K562 (cell line): ENCODE measurements around the gene AP4E1. TPM values are rescaled to one million over a fixed set of nuclear protein-coding genes. Genes with fewer than 3 reads are reported as not detected.

Experiments
- ATAC-seq: fragments of 200-7000 bp; cut with Tn5 transposase; 3 replicates; pipeline ENCODE4 v1.9.1; 2020; ENCODE audit warnings: moderate library complexity
- BruUV-seq: library from RNA; stranded (reverse); fragments of 400-500 nt; replicated peaks from 2 replicates; lab custom pipeline; 2021; lab: Mats Ljungman, UMichigan
- CTCF ChIA-PET: fragments of 300-600 bp; formaldehyde crosslinking; extraction: SDS; loops from one replicate; lab custom pipeline; 2021; ENCODE audit warnings: low intra/inter-chr PET ratio; lab: Yijun Ruan, JAX
- POLR2A ChIA-PET: fragments of 300-600, 350-650 bp; sonication (Branson Sonifier 250); formaldehyde crosslinking; extraction: SDS; loops from one replicate; lab custom pipeline; 2021; ENCODE audit warnings: antibody characterized with exemption, inconsistent platforms; lab: Yijun Ruan, JAX
- DNase-seq, 4 experiments: peaks; one replicate each; pipeline versions ENCODE4 v3.0.0 to v3.0.0-alpha.2; 2011 to 2018; ENCODE audit warnings: low spot score in 3 of 4, mixed read lengths in 3 of 4; ENCODE audit errors: extremely low read depth in 1 of 4
- FAIRE-seq: peaks from 2 replicates; lab custom pipeline; 2011; peaks lifted over from hg19 to GRCh38; lab: Jason Lieb, UNC
- H2AFZ ChIP-seq: 2 replicates; pipeline ENCODE4 v1.6.0; 2011; ENCODE audit warnings: low read depth, low read length, control low read depth, inconsistent platforms
- H3K27ac ChIP-seq: fragments of 200-600 bp; 3 replicates; pipeline ENCODE4 v1.8.0; 2011; ENCODE audit warnings: low read depth, mild to moderate bottlenecking, control low read depth, inconsistent platforms, low read length, moderate library complexity, mixed read lengths; ENCODE audit errors: extremely low read depth
- H3K27me3 ChIP-seq, 2 experiments: fragments of 300-600 bp in 1 of 2; 2 replicates in 1 of 2; 3 replicates in 1 of 2; pipeline versions ENCODE4 v1.6.0 to v1.8.0; 2011; ENCODE audit warnings: inconsistent platforms in 2 of 2, low read length in 2 of 2, mild to moderate bottlenecking in 1 of 2, mixed read lengths in 1 of 2, moderate library complexity in 1 of 2; ENCODE audit not compliant: control insufficient read depth in 2 of 2, insufficient read depth in 2 of 2
- H3K36me3 ChIP-seq: fragments of 300-600 bp; 3 replicates; pipeline ENCODE4 v1.8.0; 2011; ENCODE audit warnings: mild to moderate bottlenecking, low read length, inconsistent platforms; ENCODE audit not compliant: control insufficient read depth, insufficient read depth
- H3K4me1 ChIP-seq, 2 experiments: fragments of 200-600 bp in 1 of 2; replicated peaks in 1 of 2; 2 replicates in 1 of 2; 3 replicates in 1 of 2; pipeline versions ENCODE4 v1.5.1 to v1.8.0; 2011; ENCODE audit warnings: inconsistent platforms in 2 of 2, low read length in 2 of 2, mild to moderate bottlenecking in 1 of 2, mixed read lengths in 1 of 2, moderate library complexity in 1 of 2; ENCODE audit not compliant: control insufficient read depth in 2 of 2, insufficient read depth in 2 of 2
- H3K4me2 ChIP-seq: 2 replicates; pipeline ENCODE4 v1.6.1; 2011; ENCODE audit warnings: low read length, control low read depth, inconsistent platforms, mixed read lengths; ENCODE audit not compliant: insufficient read depth
- H3K4me3 ChIP-seq: fragments of 200-600 bp; sonication (generic), shearing (Covaris generic); 2 replicates; pipeline ENCODE4 v1.5.1; 2016; ENCODE audit warnings: control low read depth, inconsistent platforms
- H3K79me2 ChIP-seq: fragments of 200-600 bp; 3 replicates; pipeline ENCODE4 v1.8.0; 2011; ENCODE audit warnings: low read length, inconsistent platforms; ENCODE audit not compliant: control insufficient read depth, insufficient read depth
- H3K9ac ChIP-seq, 2 experiments: 2 replicates each; pipeline versions ENCODE4 v1.6.0 to v1.6.1; 2011; ENCODE audit warnings: low read depth in 2 of 2, low read length in 2 of 2, control low read depth in 1 of 2, inconsistent platforms in 1 of 2, mild to moderate bottlenecking in 1 of 2, mixed read lengths in 1 of 2; ENCODE audit not compliant: insufficient read depth in 1 of 2
- H3K9me1 ChIP-seq: one replicate; pipeline ENCODE4 v1.6.0; 2011; ENCODE audit warnings: inconsistent platforms, mild to moderate bottlenecking, low read length, moderate library complexity; ENCODE audit not compliant: control insufficient read depth, insufficient read depth
- H3K9me3 ChIP-seq: replicated peaks from 2 replicates; pipeline ENCODE4 v1.5.1; 2011; ENCODE audit warnings: low read depth, low read length, inconsistent platforms; ENCODE audit not compliant: control insufficient read depth, insufficient read depth
- H4K20me1 ChIP-seq: replicated peaks from 2 replicates; pipeline ENCODE4 v1.6.1; 2011; ENCODE audit warnings: low read length, inconsistent platforms, mixed read lengths; ENCODE audit not compliant: control insufficient read depth, insufficient read depth
- ASH1L ChIP-seq: fragments of 450-650 bp; IDR thresholded peaks from 2 replicates; pipeline ENCODE4 v1.6.1; 2018; ENCODE audit warnings: borderline replicate concordance, mild to moderate bottlenecking, low read depth; ENCODE audit not compliant: partially characterized antibody
- CEBPZ ChIP-seq: fragments of 150-350 bp; IDR thresholded peaks from 2 replicates; pipeline ENCODE4 v1.6.1; 2014; ENCODE audit warnings: low read depth, mild to moderate bottlenecking, low read length, borderline replicate concordance
- HLTF ChIP-seq: fragments of 450-650 bp; IDR thresholded peaks from 2 replicates; pipeline ENCODE4 v1.6.1; 2016
- HSF4 ChIP-seq: fragments of 250-450 bp; sonication (Bioruptor Pico); IDR thresholded peaks from 2 replicates; pipeline ENCODE4 v2.1.2; 2022; ENCODE audit warnings: mild to moderate bottlenecking, moderate library complexity, borderline replicate concordance
- KDM2B ChIP-seq: fragments of 250-450 bp; sonication (Bioruptor Pico); IDR thresholded peaks from 2 replicates; pipeline ENCODE4 v1.8.0; 2021; ENCODE audit warnings: mild to moderate bottlenecking, moderate library complexity
- LCOR ChIP-seq: sonication (generic); formaldehyde crosslinking; IDR thresholded peaks from 2 replicates; pipeline ENCODE4 v1.8.0; 2022; ENCODE audit warnings: mild to moderate bottlenecking, missing genetic modification reagents
- STAT5A ChIP-seq: IDR thresholded peaks from 2 replicates; pipeline ENCODE4 v1.6.1; 2012; ENCODE audit warnings: low read length, inconsistent platforms, borderline replicate concordance
- TFAM ChIP-seq: fragments of 250-450 bp; sonication (Bioruptor Pico); conservative IDR thresholded peaks from 2 replicates; pipeline ENCODE4 v1.5.0; 2021; ENCODE audit warnings: mild to moderate bottlenecking, moderate library complexity
- TRIM28 ChIP-seq: fragments of 450-650 bp; IDR thresholded peaks from 2 replicates; pipeline ENCODE4 v1.6.1; 2017
- U2AF2 ChIP-seq: fragments of 200-400 bp; formaldehyde crosslinking; optimal IDR thresholded peaks from 2 replicates; pipeline ENCODE3; 2017; ENCODE audit warnings: low read depth, mild to moderate bottlenecking, low read length
- in situ Hi-C: fragments of 300-500 bp; cut with MboI; formaldehyde crosslinking; loops from 4 replicates; pipeline ENCODE4 v1.15.0; 2018; ENCODE audit warnings: inconsistent platforms, mixed read lengths
- intact Hi-C: fragments of 100-400 bp; cut with micrococcal nuclease; formaldehyde crosslinking; loops from 2 replicates; pipeline ENCODE4 v1.14.2; 2022
- polyA plus RNA-seq, 8 experiments: library from polyadenylated mRNA; depleted of rRNA in 4 of 8; stranded (reverse) in 5 of 8; unstranded in 3 of 8; fragments of >200 nt; fragmentation: Nextera tagmentation in 2 of 8; fragmentation: Illumina TruSeq in 1 of 8; extraction: Ambion mirVana in 2 of 8; extraction: Trizol in 1 of 8; gene quantifications; 2 replicates each; pipeline versions ENCODE4 v1.2.1 to v1.2.3, GENCODE V29; 2011 to 2014; ENCODE audit warnings: inconsistent platforms in 1 of 8, missing spikeins in 1 of 8
- total RNA-seq, 7 experiments: library from RNA; depleted of rRNA in 6 of 7; stranded (reverse); fragments of >200 nt in 6 of 7; fragmentation: Illumina TruSeq in 2 of 7; extraction: Trizol in 2 of 7; gene quantifications; 2 replicates each; pipeline versions ENCODE4 v1.2.1 to v1.2.3, GENCODE V29; 2011 to 2021; ENCODE audit warnings: low replicate concordance in 1 of 7
- TF ChIP-seq, protein P1 (sequence below): fragments of 450-650 bp; IDR thresholded peaks from 2 replicates; pipeline ENCODE4 v1.6.1; 2016; ENCODE audit warnings: mild to moderate bottlenecking

Gene AP4E1
- total and polyA plus RNA-seq, 9 of the 15 experiments (the other 6 are each of a cell fraction or from before 2014, with no cell fraction given), result 1.3 to 11.5 (median 4.4) TPM

DNA sequence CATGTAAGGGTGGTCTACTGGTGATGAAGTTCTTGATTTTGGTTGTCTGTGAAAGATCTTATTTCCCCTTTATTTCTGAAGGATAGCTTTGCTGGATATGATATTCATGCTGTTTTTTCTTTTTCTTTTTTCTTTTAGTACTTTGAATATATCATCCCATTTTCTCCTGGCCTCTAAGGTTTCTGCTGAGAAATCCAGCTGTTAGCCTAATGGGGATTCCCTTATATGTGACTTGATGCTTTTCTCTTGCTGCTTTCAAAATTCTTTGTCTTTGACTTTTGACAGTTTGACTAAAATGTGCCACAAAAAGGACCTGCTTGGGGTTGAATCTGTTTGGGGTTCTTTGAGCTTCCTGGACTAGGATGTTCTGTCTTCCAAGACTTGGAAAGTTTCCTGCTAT is 62.6 kb downstream of the AP4E1 start (continued):
- TF ChIP-seq CEBPZ, result no peak
- TF ChIP-seq KDM2B (CRISPR knock-in tag), result no peak
- no peak for TF ChIP-seq LCOR (CRISPR knock-in tag)
- TF ChIP-seq TFAM (CRISPR knock-in tag), result no peak
- no peak for TF ChIP-seq HSF4 (CRISPR knock-in tag)
- no peak for TF ChIP-seq ASH1L

GRCh38 chr15:50971542-50971941 is 63.1 kb downstream of the AP4E1 start:
- H4K20me1 ChIP-seq, result no peaks in the 10 kb centered on the region
- FAIRE-seq, result no peak
- in situ Hi-C loops, result no loop called here
- intact Hi-C loops, result no loop called here
- no peaks in the 10 kb centered on the region for H3K9me1 ChIP-seq
- ChIA-PET POLR2A (no interaction called here), CTCF (no interaction called here)
- no peak overlapping the region for H2AFZ ChIP-seq
- H3K27ac ChIP-seq, result no peak overlapping the region
- H3K27me3 ChIP-seq, result no peaks in the 10 kb centered on the region
- H3K4me3 ChIP-seq, result no peak overlapping the region
- H3K36me3 ChIP-seq, result peaks cover 22% of the 10 kb centered on the region; the same call in 2 of the 3 replicates
- H3K9ac ChIP-seq, result no peak overlapping the region
- BruUV-seq, result no TSS peak
- TF ChIP-seq HLTF (peak; percentile 37; the same call in 1 of the 2 replicates), STAT5A (no peak), TRIM28 (peak; percentile 69; the same call in 1 of the 2 replicates), U2AF2 (no peak)
- TF ChIP-seq, protein P1, sequence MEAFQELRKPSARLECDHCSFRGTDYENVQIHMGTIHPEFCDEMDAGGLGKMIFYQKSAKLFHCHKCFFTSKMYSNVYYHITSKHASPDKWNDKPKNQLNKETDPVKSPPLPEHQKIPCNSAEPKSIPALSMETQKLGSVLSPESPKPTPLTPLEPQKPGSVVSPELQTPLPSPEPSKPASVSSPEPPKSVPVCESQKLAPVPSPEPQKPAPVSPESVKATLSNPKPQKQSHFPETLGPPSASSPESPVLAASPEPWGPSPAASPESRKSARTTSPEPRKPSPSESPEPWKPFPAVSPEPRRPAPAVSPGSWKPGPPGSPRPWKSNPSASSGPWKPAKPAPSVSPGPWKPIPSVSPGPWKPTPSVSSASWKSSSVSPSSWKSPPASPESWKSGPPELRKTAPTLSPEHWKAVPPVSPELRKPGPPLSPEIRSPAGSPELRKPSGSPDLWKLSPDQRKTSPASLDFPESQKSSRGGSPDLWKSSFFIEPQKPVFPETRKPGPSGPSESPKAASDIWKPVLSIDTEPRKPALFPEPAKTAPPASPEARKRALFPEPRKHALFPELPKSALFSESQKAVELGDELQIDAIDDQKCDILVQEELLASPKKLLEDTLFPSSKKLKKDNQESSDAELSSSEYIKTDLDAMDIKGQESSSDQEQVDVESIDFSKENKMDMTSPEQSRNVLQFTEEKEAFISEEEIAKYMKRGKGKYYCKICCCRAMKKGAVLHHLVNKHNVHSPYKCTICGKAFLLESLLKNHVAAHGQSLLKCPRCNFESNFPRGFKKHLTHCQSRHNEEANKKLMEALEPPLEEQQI, result no peak
- no peaks in the 10 kb centered on the region for H3K79me2 ChIP-seq
- H3K9me3 ChIP-seq, result peaks cover 15% of the 10 kb centered on the region
- ATAC-seq, result no peak
- no peaks in the 10 kb centered on the region for H3K4me1 ChIP-seq
- DNase-seq, result no peak
- no peak overlapping the region for H3K4me2 ChIP-seq
